Hematopoietic multipotent progenitor cell treated with erythropoietin and hydrocortisone succinate and interleukin-3 and kit ligand, for 4 days (in vitro differentiated cells): ENCODE results near the gene ZNF577.
A peak's percentile ranks its signal among the peaks of the same experiment; 100 is the strongest.
"Not testable (repeated sequence)": the region's sequence is repeated elsewhere in the genome, so short reads cannot be mapped to it uniquely, and the experiment has no call there.

Source experiments
- DNase-seq: peaks from one replicate; pipeline ENCODE4 v3.0.0-alpha.2; 2015

The ZNF577 gene

DNA sequence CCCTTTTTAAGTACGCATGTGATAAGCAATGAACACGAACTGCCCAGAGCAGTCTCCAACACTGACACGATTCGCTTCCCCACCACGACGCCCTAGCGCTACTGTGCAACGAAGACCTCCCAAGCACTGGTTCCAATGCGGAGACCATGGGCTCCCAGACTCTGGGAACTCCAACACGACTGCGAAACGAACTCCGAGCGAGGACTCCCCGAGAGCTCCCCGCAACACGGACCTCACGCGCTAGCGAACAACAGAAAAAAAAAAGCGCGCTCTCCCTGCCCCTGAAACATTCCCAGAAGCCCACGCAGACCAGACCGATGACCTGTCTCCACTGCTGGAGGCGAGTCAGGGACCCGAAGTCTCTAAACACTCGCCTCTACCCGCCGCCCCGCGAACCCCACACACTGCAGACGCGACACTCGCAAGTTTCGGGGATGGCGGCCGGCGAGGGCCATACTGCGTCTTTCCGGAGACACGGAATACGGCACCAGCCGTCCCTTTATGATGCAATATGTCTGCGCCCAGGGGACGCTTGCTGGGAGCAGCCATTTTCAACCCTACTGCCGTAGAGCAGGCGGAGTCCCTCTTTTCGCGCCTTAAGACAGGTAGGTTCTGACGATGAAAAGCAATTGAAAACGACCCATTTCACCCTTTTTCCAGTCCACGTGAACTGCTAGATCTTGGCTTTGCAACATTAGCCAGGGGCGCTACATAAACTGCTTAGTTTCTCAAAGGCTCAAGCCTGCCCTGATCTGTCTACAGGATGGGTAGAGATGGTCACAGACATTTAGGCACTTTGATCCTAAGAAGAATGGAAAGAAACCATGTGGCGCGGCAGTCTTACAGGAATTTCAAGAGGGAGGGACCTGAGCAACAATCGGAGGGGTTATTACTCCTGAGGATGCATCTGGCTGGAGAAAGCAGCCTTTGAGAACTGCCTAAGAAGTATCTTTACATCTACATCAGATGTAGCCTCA, at the start of gene ZNF577:
ZNF577 (minus strand) TSS at position 430 of the 977 bp plus-strand sequence. CDS start 7,569 bp downstream, outside the sequence.
- peak; percentile 91 for DNase-seq

DNA sequence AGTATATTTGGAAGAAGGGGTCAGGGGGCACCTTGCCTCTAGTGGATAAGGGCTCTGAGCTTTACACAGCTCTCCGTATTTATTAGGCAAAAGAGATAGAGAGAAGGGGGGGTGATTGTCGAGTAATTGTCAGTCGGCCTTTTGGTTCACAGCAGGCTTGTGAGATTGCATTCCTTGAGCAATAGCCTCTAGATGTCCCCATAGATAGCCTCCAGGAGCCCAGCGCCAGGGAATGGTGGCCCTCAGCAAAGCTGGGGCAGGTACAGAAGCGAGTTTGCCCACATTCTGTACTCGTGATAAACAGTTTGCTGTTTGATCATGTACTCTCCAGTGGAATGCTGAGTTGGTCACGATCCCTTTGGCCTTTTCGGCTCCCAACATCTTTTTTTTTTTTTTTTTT, 44.2 kb upstream of the ZNF577 start:
- no peak for DNase-seq

DNA sequence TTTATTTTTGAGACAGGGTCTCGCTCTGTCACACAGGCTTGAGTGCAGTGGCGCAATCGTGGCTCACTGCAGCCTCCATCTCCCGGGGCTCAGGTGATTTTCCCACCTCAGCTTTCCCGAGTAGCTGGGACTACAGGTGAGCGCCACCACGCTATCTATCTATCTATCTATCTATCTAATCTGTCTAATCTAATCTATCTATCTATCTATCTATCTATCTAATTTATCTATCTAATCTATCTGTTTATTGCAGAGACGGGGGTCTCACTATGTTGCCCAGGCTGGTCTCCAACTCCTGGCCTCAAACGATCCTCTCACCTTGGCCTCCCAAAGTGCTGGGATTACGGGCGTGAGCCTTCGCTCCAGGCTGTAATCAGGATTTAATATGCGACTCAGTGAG, 40.1 kb upstream of the ZNF577 start:
- no peak for DNase-seq

DNA sequence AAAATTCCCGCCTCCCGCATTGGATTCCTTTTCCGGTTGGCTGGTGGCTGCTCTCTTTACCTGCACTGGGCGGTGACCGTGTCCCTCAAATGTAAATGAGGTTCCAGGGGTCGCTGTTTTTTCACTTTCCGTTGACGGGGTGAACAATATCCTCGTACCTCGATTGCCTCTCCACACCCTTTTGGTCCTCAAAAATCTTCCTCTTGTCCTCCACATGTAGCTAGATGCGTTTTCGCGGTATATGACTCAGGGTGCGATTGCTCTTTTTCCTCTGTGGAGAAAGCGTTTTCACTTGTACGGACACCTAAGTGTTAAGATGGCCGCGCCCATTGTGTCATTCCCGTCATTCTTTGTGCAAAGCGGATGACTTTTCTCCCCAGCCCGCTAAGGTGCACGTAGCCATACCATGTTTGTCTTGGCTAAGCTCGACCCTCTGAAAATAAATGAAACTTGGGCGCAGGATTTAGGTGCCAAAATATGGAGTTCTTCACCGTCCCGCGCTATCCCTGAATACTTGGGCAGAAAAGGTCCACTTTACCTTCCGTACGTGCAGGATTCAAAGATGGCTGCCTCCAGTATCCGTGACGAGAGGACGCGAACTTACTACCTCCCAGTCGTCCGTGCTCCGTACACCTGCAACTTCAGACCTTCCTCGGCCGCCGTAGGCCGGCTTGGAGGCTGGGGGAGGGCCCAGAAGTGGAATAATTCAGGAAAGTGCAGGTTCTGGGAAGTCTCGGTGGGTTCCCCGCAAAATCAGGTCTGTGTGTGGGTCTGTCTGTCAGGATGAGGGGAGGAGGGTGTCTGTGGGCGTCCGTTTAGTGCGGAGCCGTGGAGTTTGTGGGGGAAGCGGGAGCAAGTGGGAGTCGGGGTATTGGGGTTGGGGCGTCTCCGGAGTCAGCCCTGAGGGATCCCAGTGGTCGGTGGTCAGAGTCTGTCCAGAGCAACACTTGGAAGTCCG, 39.3 kb upstream of the ZNF577 start, which contains the start of gene ZNF613:
ZNF613 (plus strand) TSS at position 689 of the 958 bp plus-strand sequence. CDS start 8,749 bp downstream, outside the sequence.
- peak; percentile 96 for DNase-seq

DNA sequence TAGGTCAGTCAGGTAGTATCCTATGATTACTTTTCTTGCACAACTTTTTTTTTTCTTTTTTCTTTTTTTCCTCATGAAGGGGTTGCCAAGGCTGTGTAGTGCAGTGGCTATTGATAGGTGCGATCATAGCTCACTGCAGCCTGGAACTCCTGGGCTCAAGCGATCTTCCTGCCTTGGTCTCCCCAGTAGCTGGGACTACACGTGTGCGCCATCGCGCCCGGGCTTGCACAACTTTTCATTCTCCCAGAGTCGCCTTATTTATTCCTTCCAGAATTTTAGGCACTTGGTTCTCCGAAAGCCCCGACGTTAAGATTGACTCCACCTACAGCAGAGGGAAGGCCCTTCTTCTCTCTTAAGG, 38.7 kb upstream of the ZNF577 start:
- no peak for DNase-seq

DNA sequence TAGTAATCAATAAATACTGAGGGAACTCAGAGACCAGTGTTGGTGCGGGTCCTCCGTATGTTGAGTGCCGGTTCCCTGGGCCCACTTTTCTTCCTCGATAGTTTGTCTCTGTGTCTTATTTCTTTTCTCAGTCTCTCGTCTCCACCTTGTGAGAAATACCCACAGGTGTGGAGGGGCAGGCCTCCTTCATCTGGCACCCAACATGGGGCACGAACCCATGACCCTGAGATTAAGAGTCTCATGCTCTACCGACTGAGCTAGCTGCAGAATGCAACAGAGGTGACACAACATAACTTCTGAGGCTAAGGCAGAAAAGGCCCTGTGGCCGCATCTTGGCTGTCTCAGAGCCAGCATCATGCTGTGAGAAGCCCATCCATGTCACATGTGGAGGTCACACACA, 34.2 kb upstream of the ZNF577 start:
- no peak for DNase-seq

DNA sequence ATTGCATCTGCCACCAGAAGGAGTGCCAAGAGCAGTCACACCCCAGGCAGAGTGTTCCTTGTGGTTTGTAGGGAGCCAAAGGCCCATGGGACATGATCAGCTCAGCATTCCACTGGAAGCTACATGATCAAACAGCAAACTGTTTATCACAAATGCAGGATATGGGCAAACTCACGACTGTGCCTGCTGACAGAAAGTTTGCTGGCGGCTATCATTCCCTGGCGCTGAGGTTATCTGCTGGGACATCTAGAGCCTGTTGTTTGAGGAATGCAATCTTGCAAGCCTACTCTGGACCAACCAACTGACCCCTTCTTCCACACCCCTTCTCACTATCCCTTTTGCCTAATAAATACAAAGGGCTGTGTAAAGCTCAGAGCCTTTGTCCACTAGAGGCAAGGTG, 31.9 kb upstream of the ZNF577 start:
- DNase-seq = no peak

DNA sequence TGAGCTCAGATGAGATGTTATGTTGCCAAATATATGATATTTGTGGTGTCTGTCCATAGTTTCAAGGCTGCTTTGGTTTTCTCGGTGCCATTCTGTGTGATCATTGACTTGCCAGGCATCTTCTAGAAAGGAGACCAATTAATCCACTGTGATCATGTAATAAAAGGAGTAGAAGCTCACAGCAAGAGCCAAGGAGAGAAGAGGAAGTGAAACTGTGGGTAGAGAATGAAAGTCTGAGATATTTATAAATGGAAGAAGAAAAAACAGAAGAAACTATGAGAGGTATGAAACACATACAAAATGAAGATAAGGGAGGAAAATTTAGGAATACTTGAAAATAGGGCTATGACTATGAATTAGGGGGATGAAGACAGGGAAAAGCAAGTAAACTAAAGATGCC, 28.4 kb upstream of the ZNF577 start:
- DNase-seq = no peak

DNA sequence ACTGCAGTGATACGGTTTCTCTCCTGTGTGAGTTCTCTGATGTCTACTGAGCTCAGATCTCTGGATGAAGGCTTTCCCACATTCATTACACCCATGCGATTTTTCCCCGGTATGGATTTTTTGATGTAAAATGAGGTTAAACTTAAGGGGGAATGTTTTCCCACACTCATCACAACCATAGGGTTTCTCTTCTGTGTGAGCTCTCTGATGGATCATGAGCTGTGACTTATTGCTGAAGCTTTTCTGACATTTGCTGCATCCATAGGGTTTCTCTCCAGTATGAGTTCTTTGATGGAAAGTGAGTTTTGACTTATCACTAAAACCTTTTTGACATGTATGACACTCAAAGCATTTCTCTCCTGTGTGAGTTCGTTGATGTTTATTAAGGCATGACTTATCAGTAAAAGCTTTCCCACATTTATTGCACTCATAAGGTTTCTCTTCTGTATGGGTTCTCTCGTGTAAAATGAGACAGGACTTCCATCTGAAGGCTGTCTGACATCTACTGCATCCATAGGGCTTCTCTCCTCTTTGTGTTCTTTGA, 27.6 kb upstream of the ZNF577 start:
- no peak for DNase-seq

DNA sequence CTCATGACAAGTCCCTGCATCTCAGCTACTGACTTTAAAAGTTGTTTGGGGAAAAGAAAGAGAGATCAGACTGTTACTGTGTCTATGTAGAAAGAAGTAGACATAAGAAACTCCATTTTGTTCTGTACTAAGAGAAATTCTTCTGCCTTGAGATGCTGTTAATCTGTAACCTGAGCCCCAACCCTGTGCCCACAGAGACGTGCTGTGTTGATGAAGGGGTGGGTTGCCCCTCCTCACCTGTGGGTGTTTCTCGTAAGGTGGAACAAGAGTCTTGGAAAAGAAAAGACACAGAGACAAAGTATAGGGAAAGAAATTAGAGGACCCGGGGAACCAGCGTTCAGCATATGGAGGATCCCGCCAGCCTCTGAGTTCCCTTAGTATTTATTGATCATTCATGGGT, 20.2 kb upstream of the ZNF577 start:
- DNase-seq = not testable (repeated sequence)

DNA sequence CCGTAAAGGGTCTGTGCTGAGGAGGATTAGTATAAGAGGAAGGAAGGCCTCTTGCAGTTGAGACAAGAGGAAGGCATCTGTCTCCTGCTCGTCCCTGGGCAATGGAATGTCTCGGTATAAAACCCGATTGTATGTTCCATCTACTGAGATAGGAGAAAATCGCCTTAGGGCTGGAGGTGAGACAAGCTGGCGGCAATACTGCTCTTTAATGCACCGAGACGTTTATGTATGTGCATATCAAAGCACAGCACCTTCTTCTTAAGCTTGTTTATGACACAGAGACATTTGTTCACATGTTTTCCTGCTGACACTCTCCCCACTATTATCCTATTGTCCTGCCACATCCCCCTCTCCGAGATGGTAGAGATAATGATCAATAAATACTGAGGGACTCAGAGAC, 18.4 kb upstream of the ZNF577 start:
- not testable (repeated sequence) for DNase-seq

DNA sequence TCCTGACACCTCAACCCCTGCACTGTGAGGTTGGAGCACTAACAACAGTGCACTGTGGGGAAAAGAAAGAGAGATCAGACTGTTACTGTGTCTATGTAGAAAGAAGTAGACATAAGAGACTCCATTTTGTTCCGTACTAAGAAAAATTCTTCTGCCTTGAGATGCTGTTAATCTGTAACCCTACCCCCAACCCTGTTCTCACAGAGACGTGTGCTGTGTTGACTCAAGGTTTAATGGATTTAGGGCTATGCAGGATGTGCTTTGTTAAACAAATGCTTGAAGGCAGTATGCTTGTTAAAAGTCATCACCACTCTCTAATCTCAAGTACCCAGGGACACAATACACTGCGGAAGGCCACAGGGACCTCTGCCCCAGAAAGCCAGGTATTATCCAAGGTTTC, 17.9 kb upstream of the ZNF577 start:
- DNase-seq = not testable (repeated sequence)

DNA sequence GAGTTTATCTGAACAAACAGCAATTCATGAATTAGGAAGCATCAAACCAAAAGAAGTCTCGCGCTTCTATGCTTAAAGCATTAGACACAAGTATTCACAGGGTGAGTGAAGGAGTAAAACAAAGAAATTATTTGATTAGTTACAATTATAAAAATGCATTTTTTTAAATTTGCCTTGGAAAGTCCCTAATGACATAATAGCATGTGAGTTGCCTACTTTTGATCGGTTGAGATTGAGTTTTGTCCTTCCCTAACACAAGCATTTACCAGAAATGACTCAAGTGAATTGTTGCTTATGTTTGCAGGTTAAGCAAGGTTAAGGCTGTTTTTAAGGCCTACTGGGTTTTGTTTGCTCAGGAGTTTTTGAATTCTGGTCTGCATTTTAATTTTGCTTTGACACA, 17.5 kb upstream of the ZNF577 start:
- no peak for DNase-seq

DNA sequence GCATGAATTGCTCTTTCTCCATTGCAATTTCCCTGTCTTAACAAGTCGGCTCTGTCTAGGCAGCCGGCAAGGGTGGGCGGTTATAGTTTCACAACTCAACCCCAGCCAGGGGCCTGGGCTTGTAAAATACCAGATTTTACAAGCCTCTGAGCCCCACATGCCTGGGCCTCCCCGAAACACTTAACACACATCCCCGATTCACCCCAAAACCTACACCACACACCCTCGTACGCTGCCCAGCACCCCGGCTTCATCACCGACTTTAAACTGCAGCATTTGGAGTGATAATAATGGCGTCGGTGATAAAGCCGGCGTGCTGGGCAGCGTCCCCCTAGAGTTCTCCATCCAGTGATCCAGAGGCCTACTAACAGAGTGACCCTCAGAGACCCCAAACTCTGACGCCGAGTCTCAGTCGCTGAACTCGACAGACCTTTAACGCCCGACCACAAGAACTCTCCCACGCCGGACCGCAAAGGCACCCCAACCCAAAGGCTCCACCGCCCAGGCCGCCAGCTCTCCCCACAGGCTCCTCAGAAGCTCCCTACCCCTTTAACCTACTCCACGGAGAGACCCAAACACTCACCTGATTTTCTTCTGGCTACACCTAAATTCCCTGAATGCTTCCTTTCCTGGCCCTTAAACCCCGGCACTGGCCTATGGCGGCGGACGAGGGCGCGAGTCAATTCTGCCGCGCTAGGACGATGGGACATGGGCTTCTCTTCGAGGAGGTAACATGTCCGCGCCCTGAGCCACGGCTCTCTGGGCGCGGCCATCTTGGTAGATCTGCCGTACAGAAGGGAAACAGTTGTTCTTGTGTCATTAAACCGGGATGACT, 16.8 kb upstream of the ZNF577 start, which contains the start of gene ZNF649:
ZNF649 (minus strand) TSS at position 687 of the 835 bp plus-strand sequence. CDS start 4,910 bp downstream, outside the sequence.
- peak; percentile 93 for DNase-seq

DNA sequence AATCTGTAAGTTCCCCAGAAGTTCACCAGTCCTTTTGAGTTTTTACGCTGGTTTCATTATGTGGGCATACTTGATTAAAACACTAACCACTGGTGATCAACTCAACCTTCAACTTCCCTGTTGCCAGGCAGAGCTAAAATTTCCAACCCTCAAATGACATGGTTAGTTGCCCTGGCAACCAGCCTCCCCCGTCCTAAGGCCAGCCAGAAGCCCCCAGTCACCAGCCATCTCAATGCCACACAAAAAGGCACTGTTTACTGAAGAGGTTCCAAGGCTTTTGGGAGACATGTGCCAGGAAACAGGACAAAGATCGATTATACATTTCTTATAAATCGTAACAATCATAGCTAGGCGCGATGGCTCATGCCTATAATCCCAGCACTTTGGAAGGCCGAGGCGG, 15.4 kb upstream of the ZNF577 start:
- no peak for DNase-seq

DNA sequence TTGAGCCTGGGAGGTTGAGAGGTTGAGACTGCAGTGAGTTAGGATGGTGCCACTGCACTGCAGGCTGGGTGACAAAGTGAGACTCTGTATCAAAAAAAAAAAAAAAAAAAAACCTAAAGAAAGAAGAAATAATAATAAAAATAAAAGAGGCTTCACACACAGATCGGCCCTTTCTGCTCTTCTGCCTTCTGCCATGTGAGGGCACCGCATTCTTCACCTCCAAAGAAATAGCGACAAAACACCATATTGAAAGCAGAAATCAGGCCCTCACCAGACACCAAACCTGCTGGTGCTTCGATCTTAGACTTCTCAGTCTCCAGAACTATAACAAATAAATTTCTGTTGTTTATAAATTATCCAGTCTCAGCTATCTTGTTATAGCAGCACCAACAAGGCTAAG, 14.1 kb upstream of the ZNF577 start:
- DNase-seq = no peak

DNA sequence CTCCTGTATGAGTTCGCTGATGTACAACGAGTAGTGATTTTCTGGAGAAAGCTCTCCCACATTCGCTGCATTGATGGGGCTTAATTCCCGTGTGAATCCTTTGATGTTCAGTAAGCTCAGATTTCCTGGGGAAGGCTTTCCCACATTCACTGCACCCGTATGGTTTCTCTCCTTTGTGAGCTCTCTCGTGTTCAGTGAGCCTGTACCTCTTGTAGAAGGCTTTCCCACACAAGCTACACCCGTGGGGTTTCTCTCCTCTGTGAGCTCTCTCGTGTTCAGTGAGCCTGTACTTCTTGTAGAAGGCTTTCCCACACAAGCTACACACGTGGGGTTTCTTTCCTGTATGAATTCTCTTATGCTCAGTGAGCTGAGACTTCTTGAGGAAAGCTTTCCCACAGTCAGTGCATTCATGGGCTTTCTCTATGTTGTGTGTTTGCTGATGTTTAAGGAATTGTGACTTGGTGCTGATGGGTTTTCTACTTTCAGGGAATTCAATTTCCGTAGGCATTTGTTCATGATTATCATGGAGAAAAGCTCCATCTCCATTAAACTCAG, 3.5 kb upstream of the ZNF577 start:
- no peak for DNase-seq

DNA sequence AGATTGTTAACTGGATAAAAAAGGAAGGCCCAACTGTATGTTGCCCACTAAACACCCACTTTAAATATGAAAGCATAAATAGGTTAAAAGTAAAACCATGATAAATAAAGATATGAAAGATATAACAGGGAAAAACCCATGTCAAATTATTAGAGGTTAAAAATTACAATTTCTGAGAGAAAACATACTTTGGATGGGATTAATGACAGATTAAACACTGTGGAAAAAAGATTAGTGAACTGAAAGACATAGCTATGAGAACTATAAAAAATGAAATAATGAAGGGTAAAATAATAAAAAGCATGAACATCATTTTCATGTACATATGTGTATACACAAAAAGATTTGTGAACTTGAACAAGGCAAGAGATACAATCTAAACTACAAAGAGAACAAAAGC, 2.2 kb upstream of the ZNF577 start:
- no peak for DNase-seq

DNA sequence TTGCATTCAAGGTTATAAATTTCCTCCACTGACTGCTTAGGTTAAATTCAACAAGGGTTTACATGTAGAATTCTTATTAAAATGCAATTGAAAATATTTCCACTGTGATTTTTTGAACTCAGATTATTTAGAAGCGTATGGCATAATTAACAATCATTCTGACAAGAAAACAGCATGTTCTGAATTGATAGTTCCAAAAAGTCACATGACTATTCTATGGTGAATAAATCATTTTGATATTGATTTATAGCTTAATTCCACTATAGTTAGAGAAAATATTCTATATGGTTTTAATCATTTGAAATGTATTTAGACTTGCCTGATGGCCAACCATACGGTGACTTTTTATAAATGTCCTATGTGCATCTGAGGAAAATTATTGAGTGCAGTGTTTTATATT, 3.0 kb downstream of the ZNF577 start:
- DNase-seq = no peak

DNA sequence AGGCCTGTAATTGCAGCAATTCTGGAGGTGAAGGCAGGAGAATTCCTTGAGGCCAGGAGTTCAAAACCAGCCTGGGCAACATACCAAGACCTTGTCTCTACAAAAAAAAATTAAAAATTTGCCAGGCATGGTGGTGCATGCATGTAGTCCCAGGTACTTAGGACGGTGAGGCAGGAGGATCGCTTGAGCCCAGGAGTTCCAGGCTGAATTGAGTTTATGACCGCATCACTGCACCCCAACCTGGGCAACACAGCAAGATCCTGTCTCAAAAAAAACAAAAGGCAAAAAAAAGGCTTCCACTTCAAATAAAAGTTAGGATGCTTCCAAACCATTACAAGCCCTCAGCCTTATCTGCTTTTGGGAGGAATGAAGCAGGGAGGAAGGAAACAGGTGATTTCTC, 5.2 kb downstream of the ZNF577 start:
- DNase-seq = no peak

DNA sequence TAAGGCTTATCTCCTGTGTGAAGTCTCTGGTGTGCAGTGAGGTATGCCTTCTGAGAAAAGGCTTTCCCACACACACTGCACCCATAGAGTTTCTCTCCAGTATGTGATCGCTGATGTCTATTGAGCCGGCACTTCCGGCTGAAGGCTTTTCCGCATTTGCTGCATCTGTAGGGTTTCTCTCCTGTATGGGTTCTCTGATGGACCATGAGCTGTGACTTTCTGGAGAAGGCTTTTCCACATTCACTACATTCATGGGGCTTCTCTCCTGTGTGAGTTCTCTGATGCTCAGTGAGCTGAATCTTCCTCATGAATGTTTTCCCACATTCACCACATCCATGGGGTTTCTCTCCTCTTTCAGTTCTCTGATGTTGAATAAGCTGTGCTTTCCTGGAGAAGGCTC, 14.7 kb downstream of the ZNF577 start:
- DNase-seq = no peak
